ENCODE data around the gene L2HGDH. TPM values are rescaled to one million over a fixed set of nuclear protein-coding genes. Genes with fewer than 3 reads are reported as not detected.

The L2HGDH gene
- total RNA-seq, 4 donors from 2014 or later: 2.0 to 16.2 (median 3.9) TPM

GRCh38 chr14:50301914-50302313 is 10.1 kb downstream of the L2HGDH start:
- no peak for DNase-seq (ENCODE audit: low spot score in 2 of 2)
- H3K36me3 ChIP-seq: peaks cover 0 to 18% (median 0%) of the 10 kb centered on the region in 3 donors

GRCh38 chr14:50299585-50299984 is 12.4 kb downstream of the L2HGDH start:
- WGBS, 2 donors: 93 to 95% methylated on average over 2 of the region's 2 CpGs

More at GRCh38 chr14:50301914-50302313, 10.1 kb downstream of the L2HGDH start:
- no peaks in the 10 kb centered on the region for H3K27me3 ChIP-seq
- no peaks in the 10 kb centered on the region for H3K9me3 ChIP-seq
- TF ChIP-seq POLR2A (IDR thresholded peaks at IDR 0.05) (no peak), CTCF (IDR thresholded peaks at IDR 0.05) (no peak), EP300 (IDR thresholded peaks at IDR 0.05) (no peak)
- no peaks in the 10 kb centered on the region for H3K4me1 ChIP-seq
- H3K27ac ChIP-seq: no peak overlapping the region
- H3K4me3 ChIP-seq: no peak overlapping the region

GRCh38 chr14:50290306-50290705 is 21.7 kb downstream of the L2HGDH start:
- WGBS, 2 donors: 89 to 91% methylated on average over 5 of the region's 5 CpGs
- Histone ChIP-seq H3K9me3 (no peaks in the 10 kb centered on the region), H3K4me1 (no peaks in the 10 kb centered on the region), H3K27ac (no peak overlapping the region), H3K27me3 (no peaks in the 10 kb centered on the region), H3K36me3 (peaks cover 0 to 27% (median 0%) of the 10 kb centered on the region in 3 donors), H3K4me3 (no peak overlapping the region)
- no peak for DNase-seq (ENCODE audit: low spot score in 2 of 2)
- no peak for TF ChIP-seq POLR2A (IDR thresholded peaks at IDR 0.05)
- no peak for TF ChIP-seq EP300 (IDR thresholded peaks at IDR 0.05)
- TF ChIP-seq CTCF (IDR thresholded peaks at IDR 0.05): no peak

More at GRCh38 chr14:50299585-50299984, 12.4 kb downstream of the L2HGDH start:
- H3K4me3 ChIP-seq: no peak overlapping the region
- H3K36me3 ChIP-seq: peaks cover 0 to 18% (median 0%) of the 10 kb centered on the region in 3 donors
- no peaks in the 10 kb centered on the region for H3K4me1 ChIP-seq
- no peaks in the 10 kb centered on the region for H3K27me3 ChIP-seq
- no peak for TF ChIP-seq POLR2A (IDR thresholded peaks at IDR 0.05)
- TF ChIP-seq EP300 (IDR thresholded peaks at IDR 0.05): no peak
- TF ChIP-seq CTCF (IDR thresholded peaks at IDR 0.05): no peak
- no peak overlapping the region for H3K27ac ChIP-seq
- no peaks in the 10 kb centered on the region for H3K9me3 ChIP-seq
- no peak for DNase-seq (ENCODE audit: low spot score in 2 of 2)

- TF ChIP-seq POLR2A (IDR thresholded peaks at IDR 0.05): no peak
- no peak for TF ChIP-seq EP300 (IDR thresholded peaks at IDR 0.05)
- no peak for TF ChIP-seq CTCF (IDR thresholded peaks at IDR 0.05)
- DNase-seq (ENCODE audit: low spot score in 2 of 2): no peak
- Histone ChIP-seq H3K36me3 (peaks cover 0 to 21% (median 0%) of the 10 kb centered on the region in 3 donors), H3K4me3 (no peak overlapping the region), H3K4me1 (no peaks in the 10 kb centered on the region), H3K27ac (no peak overlapping the region), H3K27me3 (no peaks in the 10 kb centered on the region), H3K9me3 (no peaks in the 10 kb centered on the region)
- WGBS, 2 donors: 90 to 93% methylated on average over 5 of the region's 5 CpGs
Observed at GRCh38 chr14:50288146-50288545, 23.9 kb downstream of the L2HGDH start.

- H3K27me3 ChIP-seq: no peaks in the 10 kb centered on the region
- TF ChIP-seq EP300 (IDR thresholded peaks at IDR 0.05): no peak
- no peaks in the 10 kb centered on the region for H3K4me1 ChIP-seq
- no peaks in the 10 kb centered on the region for H3K9me3 ChIP-seq
- no peak for DNase-seq (ENCODE audit: low spot score in 2 of 2)
- peaks cover 0 to 18% (median 0%) of the 10 kb centered on the region in 3 donors for H3K36me3 ChIP-seq
- H3K27ac ChIP-seq: no peak overlapping the region
- no peak overlapping the region for H3K4me3 ChIP-seq
Observed at GRCh38 chr14:50285861-50286260, 26.2 kb downstream of the L2HGDH start.

- Histone ChIP-seq H3K36me3 (peaks cover 0 to 47% (median 4%) of the 10 kb centered on the region in 3 donors), H3K4me3 (no peak overlapping the region), H3K27ac (no peak overlapping the region), H3K9me3 (no peaks in the 10 kb centered on the region), H3K4me1 (no peaks in the 10 kb centered on the region), H3K27me3 (no peaks in the 10 kb centered on the region)
- 89 to 100% methylated on average over 1 of the region's 1 CpG for WGBS, 2 donors
- DNase-seq (ENCODE audit: low spot score in 2 of 2): no peak
- no peak for TF ChIP-seq EP300 (IDR thresholded peaks at IDR 0.05)
- no peak for TF ChIP-seq POLR2A (IDR thresholded peaks at IDR 0.05)
- no peak for TF ChIP-seq CTCF (IDR thresholded peaks at IDR 0.05)
Observed at GRCh38 chr14:50272498-50272897, 39.5 kb downstream of the L2HGDH start.
